ENCODE results near the gene EFHB. TPM values are rescaled to one million over a fixed set of nuclear protein-coding genes. Genes with fewer than 3 reads are reported as not detected.
"Not testable (repeated sequence)": the region's sequence is repeated elsewhere in the genome, so short reads cannot be mapped to it uniquely, and the experiment has no call there.

Gene EFHB
- total RNA-seq, 1 donor from 2014 or later: 2.0 TPM

GRCh38 chr3:19901337-19901736 lies 32.7 kb downstream of the EFHB start:
- no peak overlapping the region for H3K4me3 ChIP-seq
- no peaks in the 10 kb centered on the region for H3K27me3 ChIP-seq
- H3K9me3 Mint-ChIP-seq: no peaks in the 10 kb centered on the region
- no peaks in the 10 kb centered on the region for H4K20me1 ChIP-seq (ENCODE audit: low read depth)
- H2AFZ ChIP-seq (replicated peaks): no peak overlapping the region
- no peak overlapping the region for H3K27ac ChIP-seq
- H3K4me2 ChIP-seq: no peak overlapping the region
- no peak overlapping the region for H3K4me3 Mint-ChIP-seq
- no peaks in the 10 kb centered on the region for H3K36me3 Mint-ChIP-seq
- no peak overlapping the region for H3K27ac Mint-ChIP-seq
- H3K9me3 ChIP-seq (ENCODE audit: low read depth): no peaks in the 10 kb centered on the region
- H3K27me3 Mint-ChIP-seq (ENCODE audit: insufficient read depth, low read depth): no peaks in the 10 kb centered on the region
- peaks cover 14% of the 10 kb centered on the region for H3K4me1 Mint-ChIP-seq
- no peak for TF ChIP-seq CTCF (IDR thresholded peaks at IDR 0.05)
- peaks cover under 1% of the 10 kb centered on the region for H3K36me3 ChIP-seq
- H3F3A ChIP-seq (ENCODE audit: low read depth): no peaks in the 10 kb centered on the region
- no peaks in the 10 kb centered on the region for H3K79me2 ChIP-seq (ENCODE audit: low read depth)
- H3K4me1 ChIP-seq: peaks cover 6% of the 10 kb centered on the region
- H3K9ac ChIP-seq: no peak overlapping the region
- no peak for DNase-seq (ENCODE audit: low spot score)

- not testable (repeated sequence) for H3K27me3 ChIP-seq; H3F3A ChIP-seq (ENCODE audit: low read depth); H3K36me3 ChIP-seq; H3K9me3 ChIP-seq (ENCODE audit: low read depth); DNase-seq (ENCODE audit: low spot score); H3K4me3 ChIP-seq; H3K9ac ChIP-seq; H3K27ac ChIP-seq; H3K27me3 Mint-ChIP-seq (ENCODE audit: insufficient read depth, low read depth); H3K4me3 Mint-ChIP-seq; H3K79me2 ChIP-seq (ENCODE audit: low read depth); H2AFZ ChIP-seq (replicated peaks); H3K9me3 Mint-ChIP-seq; H3K4me1 ChIP-seq; H3K27ac Mint-ChIP-seq; H4K20me1 ChIP-seq (ENCODE audit: low read depth); H3K4me2 ChIP-seq; H3K36me3 Mint-ChIP-seq
- H3K4me1 Mint-ChIP-seq: peaks cover 14% of the 10 kb centered on the region
Observed at GRCh38 chr3:19899833-19900232, 34.2 kb downstream of the EFHB start.

GRCh38 chr3:19899264-19899663 lies 34.8 kb downstream of the EFHB start:
- Histone ChIP-seq H3K79me2 (ENCODE audit: low read depth) (no peaks in the 10 kb centered on the region), H3K27ac (no peak overlapping the region), H3F3A (ENCODE audit: low read depth) (no peaks in the 10 kb centered on the region), H3K4me3 (no peak overlapping the region), H3K9me3 (ENCODE audit: low read depth) (no peaks in the 10 kb centered on the region), H3K27me3 (no peaks in the 10 kb centered on the region), H2AFZ (replicated peaks) (no peak overlapping the region), H3K9ac (no peak overlapping the region), H4K20me1 (ENCODE audit: low read depth) (no peaks in the 10 kb centered on the region), H3K4me2 (no peak overlapping the region), H3K4me1 (peaks cover 6% of the 10 kb centered on the region), H3K36me3 (no peaks in the 10 kb centered on the region)
- Mint-ChIP-seq H3K27ac (no peak overlapping the region), H3K9me3 (no peaks in the 10 kb centered on the region), H3K4me1 (peaks cover 14% of the 10 kb centered on the region), H3K36me3 (no peaks in the 10 kb centered on the region), H3K4me3 (no peak overlapping the region), H3K27me3 (ENCODE audit: insufficient read depth, low read depth) (peaks cover 2% of the 10 kb centered on the region)
- TF ChIP-seq CTCF (IDR thresholded peaks at IDR 0.05) (no peak), EZH2phosphoT487 (IDR thresholded peaks at IDR 0.05) (no peak), EZH2 (IDR thresholded peaks at IDR 0.05) (no peak)
- DNase-seq (ENCODE audit: low spot score): no peak

- Histone ChIP-seq H3K27ac (no peak overlapping the region), H3K4me1 (peaks cover 6% of the 10 kb centered on the region), H4K20me1 (ENCODE audit: low read depth) (no peaks in the 10 kb centered on the region), H3K27me3 (no peaks in the 10 kb centered on the region), H3K9me3 (ENCODE audit: low read depth) (no peaks in the 10 kb centered on the region), H3K4me3 (no peak overlapping the region), H3K9ac (no peak overlapping the region), H3K36me3 (no peaks in the 10 kb centered on the region), H2AFZ (replicated peaks) (peak overlapping the region; percentile 15), H3F3A (ENCODE audit: low read depth) (no peaks in the 10 kb centered on the region), H3K4me2 (no peak overlapping the region), H3K79me2 (ENCODE audit: low read depth) (no peaks in the 10 kb centered on the region)
- Mint-ChIP-seq H3K4me3 (no peak overlapping the region), H3K27ac (peak overlapping the region; percentile 12), H3K4me1 (peaks cover 14% of the 10 kb centered on the region), H3K9me3 (no peaks in the 10 kb centered on the region), H3K27me3 (ENCODE audit: insufficient read depth, low read depth) (peaks cover 2% of the 10 kb centered on the region), H3K36me3 (no peaks in the 10 kb centered on the region)
- no peak for DNase-seq (ENCODE audit: low spot score)
- TF ChIP-seq EZH2phosphoT487 (IDR thresholded peaks at IDR 0.05): no peak
- TF ChIP-seq EZH2 (IDR thresholded peaks at IDR 0.05): no peak
- TF ChIP-seq CTCF (IDR thresholded peaks at IDR 0.05): no peak
Observed at GRCh38 chr3:19898721-19899120, 35.3 kb downstream of the EFHB start.

Measured in neural progenitor cell (in vitro differentiated cells).